RKO (cell line): ENCODE measurements around the gene HEBP2.
A peak's percentile ranks its signal among the peaks of the same experiment; 100 is the strongest.

Experiments
- DNase-seq: peaks from one replicate; pipeline ENCODE4 v3.0.0-alpha.2; 2016; ENCODE audit warnings: low spot score

HEBP2 gene

DNA sequence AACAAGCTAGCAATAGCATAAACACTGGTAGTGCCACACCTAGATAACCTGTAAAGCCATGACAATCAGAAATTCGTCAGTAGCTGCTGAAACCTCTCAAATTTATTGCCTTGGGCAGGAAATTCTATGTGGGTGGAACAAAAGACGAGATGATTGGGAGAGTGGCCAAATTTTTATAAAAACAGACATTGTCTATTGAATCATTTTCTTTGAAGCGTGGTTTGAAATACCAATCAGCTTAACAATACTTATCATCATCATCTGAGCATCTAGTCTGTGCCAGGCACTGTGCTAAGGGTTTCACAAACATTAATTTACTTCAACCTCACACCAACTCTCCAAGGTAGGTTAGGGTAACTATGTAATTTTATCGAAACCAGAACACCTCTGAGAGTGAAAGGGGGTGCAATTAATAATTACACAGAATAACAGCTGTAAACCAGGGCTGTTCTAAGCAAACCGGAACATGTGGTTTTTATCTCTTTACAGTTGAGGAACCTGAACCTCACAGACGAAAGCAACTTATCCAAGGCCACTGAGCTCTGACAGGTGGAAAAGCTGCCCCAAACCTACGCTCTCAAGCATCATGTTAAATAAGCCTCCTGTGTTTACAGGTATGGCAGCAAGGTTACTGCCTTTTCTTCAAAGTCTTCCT, 51.9 kb downstream of the HEBP2 start:
- no peak for DNase-seq

DNA sequence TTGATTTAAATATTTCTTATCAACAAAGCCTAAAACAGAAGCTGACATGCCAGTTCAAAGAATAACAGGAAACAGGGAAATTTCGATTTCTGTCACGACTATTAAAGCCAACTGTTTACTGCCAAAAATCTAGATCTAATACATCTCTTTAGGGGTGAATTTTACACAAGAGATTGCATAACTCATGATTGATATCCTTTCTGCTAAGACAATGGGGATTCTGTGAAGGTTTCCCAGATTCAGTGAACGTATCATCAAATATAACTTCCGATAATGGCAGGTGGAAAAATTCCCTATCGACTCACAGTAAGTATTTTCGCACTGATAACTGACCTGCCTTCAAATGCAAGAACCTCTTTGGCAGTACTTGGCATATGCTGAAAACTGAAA, 52.4 kb downstream of the HEBP2 start:
- no peak for DNase-seq

- DNase-seq = no peak
These were observed 57.6 kb downstream of the HEBP2 start for GRCh38 chr6:138461647-138462046.

DNA sequence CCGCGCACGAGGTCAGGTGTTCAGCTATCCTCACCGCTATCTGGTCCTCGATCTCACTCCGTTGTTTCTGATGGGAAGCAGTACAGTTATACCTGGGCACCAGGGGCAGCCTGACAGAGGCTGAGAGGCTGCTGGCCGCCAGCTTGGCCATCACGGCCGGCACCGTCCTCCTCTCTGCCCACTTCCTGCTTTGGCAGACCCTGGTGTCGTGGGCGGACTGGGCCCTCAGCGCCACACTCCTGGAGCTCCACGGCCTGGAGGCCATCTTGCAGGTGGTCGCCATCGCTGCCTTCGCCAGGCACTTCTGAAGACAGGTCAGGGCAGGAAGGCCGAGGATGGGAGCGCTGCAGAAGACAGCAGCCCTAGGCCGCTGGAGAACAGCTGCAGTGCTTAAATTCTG, 60.1 kb downstream of the HEBP2 start:
- DNase-seq = no peak

DNA sequence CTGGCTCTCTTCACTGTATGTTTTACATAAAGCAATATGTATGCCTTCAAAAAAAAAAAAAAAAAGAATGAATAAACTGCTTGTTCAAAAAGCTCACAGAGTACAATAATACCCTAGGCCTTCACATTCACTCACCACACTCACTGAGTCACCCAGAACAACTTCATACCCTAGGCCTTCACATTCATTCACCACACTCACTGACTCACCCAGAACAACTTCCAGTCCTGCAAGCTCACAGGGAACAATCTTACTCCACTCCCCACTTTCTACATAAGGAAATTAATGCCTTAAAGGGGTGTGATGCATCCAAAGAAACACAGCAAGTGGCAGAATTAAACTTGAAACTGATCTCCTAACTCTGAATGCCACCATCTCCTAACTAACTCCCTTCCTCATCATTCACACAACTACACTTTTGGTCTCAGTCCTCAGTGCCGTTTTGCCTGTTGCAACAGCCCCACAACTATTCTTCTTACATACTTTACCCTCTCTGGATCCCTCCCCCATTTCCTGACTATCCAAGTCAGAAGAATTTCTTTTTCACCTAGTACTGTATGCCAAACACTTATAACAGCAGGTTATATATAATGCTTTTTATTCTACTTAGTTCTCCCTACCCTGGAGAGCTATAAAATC, 61.1 kb downstream of the HEBP2 start:
- DNase-seq = peak; percentile 87

DNA sequence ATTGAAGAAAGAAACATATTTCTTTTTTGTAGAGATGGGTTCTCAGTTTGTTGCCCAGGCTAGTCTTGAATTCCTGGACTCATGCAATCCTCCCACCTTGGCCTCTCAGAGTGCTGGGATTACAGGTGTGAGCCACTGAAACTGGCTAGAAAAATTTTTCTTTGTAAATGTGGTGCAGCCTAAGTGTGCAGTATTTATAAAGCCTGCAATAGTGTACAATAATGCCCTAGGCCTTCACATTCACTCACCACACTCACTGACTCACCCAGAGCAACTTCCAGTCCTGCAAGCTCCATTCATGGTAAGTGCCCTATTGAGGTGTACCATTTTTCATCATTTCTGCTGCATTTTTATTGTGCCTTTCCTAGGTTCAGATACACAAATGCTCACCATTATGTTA, 63.9 kb downstream of the HEBP2 start:
- DNase-seq = no peak

GRCh38 chr6:138468320-138469015, 64.4 kb downstream of the HEBP2 start:
- DNase-seq = peak; percentile 16
